Esophagus squamous epithelium (tissue), 4 donors: ENCODE results near the gene UBASH3A.

Experiments
- CTCF ChIP-seq, 6 experiments: fragments of 450-650 bp in 4 of 6; fragments of 200-600 bp in 2 of 6; sonication (generic) in 2 of 6; IDR thresholded peaks; one replicate each; pipeline ENCODE4 v1.5.1; 2016 to 2019; ENCODE audit warnings: antibody characterized with exemption in 6 of 6, mild to moderate bottlenecking in 4 of 6, moderate library complexity in 4 of 6
- POLR2A ChIP-seq, 4 donors: fragments of 450-650 bp; IDR thresholded peaks; one replicate each; pipeline ENCODE4 v1.6.1; 2017; ENCODE audit warnings: antibody characterized with exemption in 4 of 4, mild to moderate bottlenecking in 4 of 4, moderate library complexity in 3 of 4

- no peak for TF ChIP-seq CTCF (IDR thresholded peaks at IDR 0.05)
- TF ChIP-seq POLR2A (IDR thresholded peaks at IDR 0.05), result no peak
Measured at GRCh38 chr21:42419845-42420244, 16.1 kb downstream of the UBASH3A start.
